Progenitor cell of endocrine pancreas (in vitro differentiated cells): Measurements from ENCODE around the gene HOXB4. TPM values are rescaled to one million over a fixed set of nuclear protein-coding genes. Genes with fewer than 3 reads are reported as not detected.

Source experiments
- DNase-seq: peaks from one replicate; pipeline ENCODE4 v3.0.0; 2021; ENCODE audit warnings: low spot score; ENCODE audit not compliant: unreplicated experiment
- H3K27ac Mint-ChIP-seq: 2 replicates; pipeline ENCODE4 v1.8.0; 2021; ENCODE audit warnings: mild to moderate bottlenecking, moderate library complexity, mixed read lengths
- H3K27me3 Mint-ChIP-seq: 2 replicates; pipeline ENCODE4 v1.8.0; 2021; ENCODE audit warnings: mixed read lengths
- H3K36me3 Mint-ChIP-seq: 2 replicates; pipeline ENCODE4 v1.8.0; 2022; ENCODE audit warnings: mixed read lengths; ENCODE audit not compliant: insufficient read depth
- H3K4me1 Mint-ChIP-seq: 2 replicates; pipeline ENCODE4 v1.8.0; 2021; ENCODE audit warnings: low read depth, mixed read lengths
- H3K4me3 Mint-ChIP-seq: 2 replicates; pipeline ENCODE4 v1.8.0; 2021; ENCODE audit warnings: low read depth, mild to moderate bottlenecking, moderate library complexity, mixed read lengths
- H3K9me3 Mint-ChIP-seq: 2 replicates; pipeline ENCODE4 v1.8.0; 2021; ENCODE audit warnings: low read depth, mixed read lengths
- CTCF ChIP-seq: fragments of 200-600 bp; sonication (generic); IDR thresholded peaks from one replicate; pipeline ENCODE4 v1.5.0; 2021; ENCODE audit warnings: antibody characterized with exemption, mild to moderate bottlenecking; ENCODE audit not compliant: unreplicated experiment
- total RNA-seq: library from RNA; stranded (reverse); gene quantifications from 2 replicates; pipeline ENCODE4 v1.2.1, GENCODE V29; 2021

HOXB4 gene
- total RNA-seq, 1 donor from 2014 or later, result 3.4 TPM

GRCh38 chr17:48597778-48598631, 19.9 kb upstream of the HOXB4 start:
- no peaks in the 10 kb centered on the region for H3K36me3 Mint-ChIP-seq
- H3K4me3 Mint-ChIP-seq, result peak overlapping the region; percentile 62
- peak overlapping the region; percentile 71 for H3K27ac Mint-ChIP-seq

GRCh38 chr17:48597528-48597777, 19.3 kb upstream of the HOXB4 start:
- peaks cover 99% of the 10 kb centered on the region for H3K27me3 Mint-ChIP-seq
- H3K4me1 Mint-ChIP-seq, result peaks cover 10% of the 10 kb centered on the region
- no peaks in the 10 kb centered on the region for H3K9me3 Mint-ChIP-seq
- peak overlapping the region; percentile 45 for H3K27ac Mint-ChIP-seq
- DNase-seq, result no peak
- no peaks in the 10 kb centered on the region for H3K36me3 Mint-ChIP-seq
- no peak for TF ChIP-seq CTCF
- H3K4me3 Mint-ChIP-seq, result peak overlapping the region; percentile 62

More at GRCh38 chr17:48597778-48598631, 19.9 kb upstream of the HOXB4 start:
- peaks cover 99% of the 10 kb centered on the region for H3K27me3 Mint-ChIP-seq
- H3K9me3 Mint-ChIP-seq, result no peaks in the 10 kb centered on the region
- H3K4me1 Mint-ChIP-seq, result peaks cover 10% of the 10 kb centered on the region
- no peak for DNase-seq
- TF ChIP-seq CTCF, result no peak

- no peaks in the 10 kb centered on the region for H3K36me3 Mint-ChIP-seq
- H3K27me3 Mint-ChIP-seq, result peaks cover 99% of the 10 kb centered on the region
- H3K9me3 Mint-ChIP-seq, result no peaks in the 10 kb centered on the region
- H3K27ac Mint-ChIP-seq, result peak overlapping the region; percentile 1
- peak overlapping the region; percentile 62 for H3K4me3 Mint-ChIP-seq
- TF ChIP-seq CTCF, result no peak
- H3K4me1 Mint-ChIP-seq, result peaks cover 9% of the 10 kb centered on the region
- no peak for DNase-seq
These were observed 18.8 kb upstream of the HOXB4 start for GRCh38 chr17:48596735-48597527.

- no peak for DNase-seq
- peak overlapping the region; percentile 62 for H3K4me3 Mint-ChIP-seq
- TF ChIP-seq CTCF, result no peak
- peaks cover 7% of the 10 kb centered on the region for H3K4me1 Mint-ChIP-seq
- H3K27ac Mint-ChIP-seq, result peak overlapping the region; percentile 35
- peaks cover 99% of the 10 kb centered on the region for H3K27me3 Mint-ChIP-seq
- no peaks in the 10 kb centered on the region for H3K36me3 Mint-ChIP-seq
- H3K9me3 Mint-ChIP-seq, result no peaks in the 10 kb centered on the region
These were observed 18.0 kb upstream of the HOXB4 start for GRCh38 chr17:48596000-48596734.
